GM23338 (cell line): ENCODE data around the gene WDR70. TPM values are rescaled to one million over a fixed set of nuclear protein-coding genes. Genes with fewer than 3 reads are reported as not detected.

Source experiments
- ATAC-seq: fragments of 200-7000 bp; cut with Tn5 transposase; 3 replicates; pipeline ENCODE4 v1.9.1; 2020
- DNase-seq: peaks from one replicate; pipeline ENCODE4 v3.0.0-alpha.2; 2015; ENCODE audit warnings: low spot score
- H2AFZ ChIP-seq: fragments of 200-600 bp; sonication (generic); 2 replicates; pipeline ENCODE4 v1.8.0; 2016; ENCODE audit warnings: antibody characterized with exemption, mild to moderate bottlenecking, moderate library complexity
- H3F3A ChIP-seq: fragments of 200-600 bp; sonication (generic); replicated peaks from 2 replicates; pipeline ENCODE4 v1.8.0; 2017; ENCODE audit warnings: antibody characterized with exemption, mixed run types, low read depth
- H3K27ac ChIP-seq: fragments of 200-600 bp; sonication (generic); 2 replicates; pipeline ENCODE4 v1.6.1; 2016; ENCODE audit warnings: low read depth
- H3K27me3 ChIP-seq: fragments of 200-600 bp; sonication (generic); 2 replicates; pipeline ENCODE4 v1.8.0; 2016; ENCODE audit warnings: mild to moderate bottlenecking, mixed run types, moderate library complexity; ENCODE audit not compliant: insufficient read depth
- H3K36me3 ChIP-seq: fragments of 200-600 bp; sonication (generic); 2 replicates; pipeline ENCODE4 v1.8.0; 2016; ENCODE audit warnings: mild to moderate bottlenecking; ENCODE audit not compliant: insufficient read depth
- H3K4me1 ChIP-seq: fragments of 200-600 bp; sonication (generic); 2 replicates; pipeline ENCODE4 v1.8.0; 2016; ENCODE audit warnings: mild to moderate bottlenecking, moderate library complexity; ENCODE audit not compliant: insufficient read depth
- H3K4me2 ChIP-seq: fragments of 200-600 bp; sonication (generic); 2 replicates; pipeline ENCODE4 v1.7.1; 2017; ENCODE audit warnings: mixed run types
- H3K4me3 ChIP-seq: fragments of 200-600 bp; sonication (generic); 2 replicates; pipeline ENCODE4 v1.6.1; 2016; ENCODE audit warnings: mixed run types
- H3K79me2 ChIP-seq: fragments of 200-600 bp; sonication (generic); replicated peaks from 2 replicates; pipeline ENCODE4 v1.8.0; 2017; ENCODE audit warnings: mild to moderate bottlenecking; ENCODE audit not compliant: insufficient read depth
- H3K9me2 ChIP-seq: fragments of 200-600 bp; sonication (generic); 2 replicates; pipeline ENCODE4 v1.8.0; 2017; ENCODE audit not compliant: insufficient read depth
- H4K20me1 ChIP-seq: fragments of 200-600 bp; sonication (generic); replicated peaks from 2 replicates; pipeline ENCODE4 v1.8.0; 2017; ENCODE audit warnings: mild to moderate bottlenecking; ENCODE audit not compliant: insufficient read depth
- H3K27ac Mint-ChIP-seq: 2 replicates; pipeline ENCODE4 v1.8.0; 2020; ENCODE audit warnings: inconsistent platforms, mild to moderate bottlenecking, moderate library complexity, mixed read lengths
- H3K27me3 Mint-ChIP-seq: 3 replicates; pipeline ENCODE4 v1.8.0; 2022; ENCODE audit warnings: low read depth, mild to moderate bottlenecking, moderate library complexity, mixed read lengths, inconsistent platforms; ENCODE audit not compliant: insufficient read depth, poor library complexity
- H3K36me3 Mint-ChIP-seq: 3 replicates; pipeline ENCODE4 v1.8.0; 2021; ENCODE audit warnings: low read depth, mild to moderate bottlenecking, inconsistent platforms, moderate library complexity, mixed read lengths
- H3K4me1 Mint-ChIP-seq: 3 replicates; pipeline ENCODE4 v1.8.0; 2020; ENCODE audit warnings: mild to moderate bottlenecking, inconsistent platforms, mixed read lengths
- H3K4me3 Mint-ChIP-seq: 3 replicates; pipeline ENCODE4 v1.8.0; 2021; ENCODE audit warnings: moderate library complexity, mild to moderate bottlenecking, inconsistent platforms, mixed read lengths
- H3K9me3 Mint-ChIP-seq: 3 replicates; pipeline ENCODE4 v1.8.0; 2020; ENCODE audit warnings: moderate library complexity, mild to moderate bottlenecking, inconsistent platforms, mixed read lengths
- CREB1 ChIP-seq: fragments of 250-450 bp; sonication (Bioruptor Pico); IDR thresholded peaks from 2 replicates; pipeline ENCODE4 v1.5.0; 2020; ENCODE audit warnings: low read depth, mild to moderate bottlenecking, moderate library complexity
- EZH2 ChIP-seq: fragments of 200-600 bp; sonication (generic); IDR thresholded peaks from one replicate; pipeline ENCODE4 v1.8.0; 2017; ENCODE audit warnings: antibody characterized with exemption, mild to moderate bottlenecking, low read depth; ENCODE audit not compliant: unreplicated experiment
- EZH2phosphoT487 ChIP-seq: fragments of 200-600 bp; sonication (generic); IDR thresholded peaks from one replicate; pipeline ENCODE4 v1.8.1; 2018; ENCODE audit warnings: antibody characterized with exemption; ENCODE audit not compliant: unreplicated experiment
- JUNB ChIP-seq: IDR thresholded peaks from one replicate; pipeline ENCODE4 v1.6.1; 2016; ENCODE audit warnings: antibody characterized with exemption; ENCODE audit not compliant: unreplicated experiment
- NANOG ChIP-seq: IDR thresholded peaks from 2 replicates; pipeline ENCODE4 v1.6.1; 2016; ENCODE audit warnings: antibody characterized with exemption, borderline replicate concordance
- STAT1 ChIP-seq: IDR thresholded peaks from one replicate; pipeline ENCODE4 v1.6.1; 2016; ENCODE audit warnings: antibody characterized with exemption; ENCODE audit not compliant: unreplicated experiment
- ZNF114 ChIP-seq: fragments of 250-450 bp; sonication (Bioruptor Pico); IDR thresholded peaks from 2 replicates; pipeline ENCODE4 v1.5.0; 2020; ENCODE audit warnings: mild to moderate bottlenecking, moderate library complexity
- ZNF331 ChIP-seq: fragments of 250-450 bp; sonication (Bioruptor Pico); IDR thresholded peaks from 2 replicates; pipeline ENCODE4 v1.5.0; 2020; ENCODE audit warnings: low read depth, mild to moderate bottlenecking, moderate library complexity
- polyA plus RNA-seq: library from polyadenylated mRNA; unstranded; fragments of >200 nt; fragmentation: Nextera tagmentation; extraction: Ambion mirVana; gene quantifications from 2 replicates; pipeline ENCODE4 v1.2.1, GENCODE V29; 2016
- total RNA-seq: library from RNA; depleted of rRNA; stranded (reverse); fragments of >200 nt; shearing (Covaris generic); gene quantifications from 2 replicates; pipeline ENCODE4 v1.2.3, GENCODE V29; 2014
- TF ChIP-seq, protein P1 (sequence below): fragments of 250-450 bp; sonication (Bioruptor Pico); IDR thresholded peaks from 2 replicates; pipeline ENCODE4 v1.5.0; 2020; ENCODE audit warnings: mild to moderate bottlenecking, moderate library complexity
- TF ChIP-seq, protein P2 (sequence below), 2 experiments: fragments of 200-600 bp in 1 of 2; sonication (generic) in 1 of 2; conservative IDR thresholded peaks; 2 replicates each; pipeline versions ENCODE4 v1.5.1 to v1.6.1; 2016 to 2017; ENCODE audit warnings: antibody characterized with exemption in 2 of 2, low read depth in 2 of 2, mild to moderate bottlenecking in 2 of 2, moderate library complexity in 1 of 2

Gene WDR70
- total and polyA plus RNA-seq, 2 experiments from 2014 or later, result 34.9 to 86.7 TPM

DNA sequence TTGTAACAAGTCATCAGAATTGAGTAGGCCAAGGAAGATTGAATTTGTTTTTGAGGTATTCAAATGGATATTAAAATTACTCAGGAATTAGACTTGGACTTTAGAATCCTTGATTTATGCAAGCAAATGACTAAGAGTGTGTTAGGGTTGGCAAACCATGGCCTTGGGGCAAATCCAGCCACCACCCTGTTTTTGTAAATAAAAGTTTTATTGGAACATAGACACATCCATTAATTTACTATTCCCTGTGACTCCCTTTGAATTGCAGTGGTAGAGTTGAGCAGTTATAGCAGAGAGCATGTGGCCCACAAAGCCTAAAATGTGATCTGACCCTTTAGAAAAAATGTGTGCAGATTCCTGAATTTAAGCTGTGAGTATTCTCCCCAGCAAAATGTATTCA, 115.6 kb downstream of the WDR70 start (continued):
- TF ChIP-seq, protein P1, sequence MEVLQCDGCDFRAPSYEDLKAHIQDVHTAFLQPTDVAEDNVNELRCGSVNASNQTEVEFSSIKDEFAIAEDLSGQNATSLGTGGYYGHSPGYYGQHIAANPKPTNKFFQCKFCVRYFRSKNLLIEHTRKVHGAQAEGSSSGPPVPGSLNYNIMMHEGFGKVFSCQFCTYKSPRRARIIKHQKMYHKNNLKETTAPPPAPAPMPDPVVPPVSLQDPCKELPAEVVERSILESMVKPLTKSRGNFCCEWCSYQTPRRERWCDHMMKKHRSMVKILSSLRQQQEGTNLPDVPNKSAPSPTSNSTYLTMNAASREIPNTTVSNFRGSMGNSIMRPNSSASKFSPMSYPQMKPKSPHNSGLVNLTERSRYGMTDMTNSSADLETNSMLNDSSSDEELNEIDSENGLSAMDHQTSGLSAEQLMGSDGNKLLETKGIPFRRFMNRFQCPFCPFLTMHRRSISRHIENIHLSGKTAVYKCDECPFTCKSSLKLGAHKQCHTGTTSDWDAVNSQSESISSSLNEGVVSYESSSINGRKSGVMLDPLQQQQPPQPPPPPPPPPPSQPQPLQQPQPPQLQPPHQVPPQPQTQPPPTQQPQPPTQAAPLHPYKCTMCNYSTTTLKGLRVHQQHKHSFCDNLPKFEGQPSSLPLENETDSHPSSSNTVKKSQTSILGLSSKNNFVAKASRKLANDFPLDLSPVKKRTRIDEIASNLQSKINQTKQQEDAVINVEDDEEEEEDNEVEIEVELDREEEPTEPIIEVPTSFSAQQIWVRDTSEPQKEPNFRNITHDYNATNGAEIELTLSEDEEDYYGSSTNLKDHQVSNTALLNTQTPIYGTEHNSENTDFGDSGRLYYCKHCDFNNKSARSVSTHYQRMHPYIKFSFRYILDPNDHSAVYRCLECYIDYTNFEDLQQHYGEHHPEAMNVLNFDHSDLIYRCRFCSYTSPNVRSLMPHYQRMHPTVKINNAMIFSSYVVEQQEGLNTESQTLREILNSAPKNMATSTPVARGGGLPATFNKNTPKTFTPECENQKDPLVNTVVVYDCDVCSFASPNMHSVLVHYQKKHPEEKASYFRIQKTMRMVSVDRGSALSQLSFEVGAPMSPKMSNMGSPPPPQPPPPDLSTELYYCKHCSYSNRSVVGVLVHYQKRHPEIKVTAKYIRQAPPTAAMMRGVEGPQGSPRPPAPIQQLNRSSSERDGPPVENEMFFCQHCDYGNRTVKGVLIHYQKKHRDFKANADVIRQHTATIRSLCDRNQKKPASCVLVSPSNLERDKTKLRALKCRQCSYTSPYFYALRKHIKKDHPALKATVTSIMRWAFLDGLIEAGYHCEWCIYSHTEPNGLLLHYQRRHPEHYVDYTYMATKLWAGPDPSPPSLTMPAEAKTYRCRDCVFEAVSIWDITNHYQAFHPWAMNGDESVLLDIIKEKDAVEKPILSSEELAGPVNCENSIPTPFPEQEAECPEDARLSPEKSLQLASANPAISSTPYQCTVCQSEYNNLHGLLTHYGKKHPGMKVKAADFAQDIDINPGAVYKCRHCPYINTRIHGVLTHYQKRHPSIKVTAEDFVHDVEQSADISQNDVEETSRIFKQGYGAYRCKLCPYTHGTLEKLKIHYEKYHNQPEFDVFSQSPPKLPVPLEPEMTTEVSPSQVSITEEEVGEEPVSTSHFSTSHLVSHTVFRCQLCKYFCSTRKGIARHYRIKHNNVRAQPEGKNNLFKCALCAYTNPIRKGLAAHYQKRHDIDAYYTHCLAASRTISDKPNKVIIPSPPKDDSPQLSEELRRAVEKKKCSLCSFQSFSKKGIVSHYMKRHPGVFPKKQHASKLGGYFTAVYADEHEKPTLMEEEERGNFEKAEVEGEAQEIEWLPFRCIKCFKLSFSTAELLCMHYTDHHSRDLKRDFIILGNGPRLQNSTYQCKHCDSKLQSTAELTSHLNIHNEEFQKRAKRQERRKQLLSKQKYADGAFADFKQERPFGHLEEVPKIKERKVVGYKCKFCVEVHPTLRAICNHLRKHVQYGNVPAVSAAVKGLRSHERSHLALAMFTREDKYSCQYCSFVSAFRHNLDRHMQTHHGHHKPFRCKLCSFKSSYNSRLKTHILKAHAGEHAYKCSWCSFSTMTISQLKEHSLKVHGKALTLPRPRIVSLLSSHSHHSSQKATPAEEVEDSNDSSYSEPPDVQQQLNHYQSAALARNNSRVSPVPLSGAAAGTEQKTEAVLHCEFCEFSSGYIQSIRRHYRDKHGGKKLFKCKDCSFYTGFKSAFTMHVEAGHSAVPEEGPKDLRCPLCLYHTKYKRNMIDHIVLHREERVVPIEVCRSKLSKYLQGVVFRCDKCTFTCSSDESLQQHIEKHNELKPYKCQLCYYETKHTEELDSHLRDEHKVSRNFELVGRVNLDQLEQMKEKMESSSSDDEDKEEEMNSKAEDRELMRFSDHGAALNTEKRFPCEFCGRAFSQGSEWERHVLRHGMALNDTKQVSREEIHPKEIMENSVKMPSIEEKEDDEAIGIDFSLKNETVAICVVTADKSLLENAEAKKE (CRISPR knock-in tag), result no peak
- TF ChIP-seq STAT1 (no peak), ZNF331 (CRISPR knock-in tag) (no peak)

DNA sequence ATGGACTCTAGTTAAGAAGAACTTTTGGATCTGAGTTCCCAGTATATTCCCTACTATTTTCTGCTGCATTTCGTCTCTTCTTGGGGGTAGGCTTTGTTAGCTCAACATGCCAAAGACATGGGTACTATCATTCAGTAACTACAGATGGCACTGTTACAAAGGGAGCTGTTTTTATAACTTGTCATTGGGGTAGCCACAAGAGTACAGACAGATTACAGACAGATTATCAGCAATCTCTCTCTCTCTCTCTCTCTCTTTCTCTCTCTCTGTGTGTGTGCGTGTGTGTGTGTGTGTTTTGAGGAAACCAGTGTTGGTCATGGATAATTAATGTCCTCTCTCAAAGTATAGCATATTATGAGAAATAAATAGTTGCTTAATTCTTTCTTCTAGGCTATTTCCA, 116.1 kb downstream of the WDR70 start:
- H3K27me3 Mint-ChIP-seq, result peaks cover 2% of the 10 kb centered on the region
- no peaks in the 10 kb centered on the region for H3F3A ChIP-seq
- H3K27ac ChIP-seq, result no peak overlapping the region
- H3K4me3 Mint-ChIP-seq, result no peak overlapping the region
- H3K79me2 ChIP-seq, result no peaks in the 10 kb centered on the region
- no peaks in the 10 kb centered on the region for H3K36me3 ChIP-seq
- H3K9me3 Mint-ChIP-seq, result no peaks in the 10 kb centered on the region
- peak overlapping the region; percentile 85; the same call in 1 of the 2 replicates for H3K27ac Mint-ChIP-seq
- H3K36me3 Mint-ChIP-seq, result peaks cover 8% of the 10 kb centered on the region
- no peaks in the 10 kb centered on the region for H3K27me3 ChIP-seq
- DNase-seq (no peak), ATAC-seq (no peak)
- H3K9me2 ChIP-seq, result peaks cover 5% of the 10 kb centered on the region; the same call in 1 of the 2 replicates
- no peak overlapping the region for H3K4me3 ChIP-seq
- no peak overlapping the region for H3K4me2 ChIP-seq
- H2AFZ ChIP-seq, result no peak overlapping the region
- no peaks in the 10 kb centered on the region for H3K4me1 ChIP-seq
- no peaks in the 10 kb centered on the region for H4K20me1 ChIP-seq
- H3K4me1 Mint-ChIP-seq, result no peaks in the 10 kb centered on the region
- TF ChIP-seq NANOG (no peak), JUNB (no peak), ZNF114 (CRISPR knock-in tag) (no peak), CREB1 (no peak), EZH2 (no peak), STAT1 (no peak), EZH2phosphoT487 (no peak)
- TF ChIP-seq, protein P2, sequence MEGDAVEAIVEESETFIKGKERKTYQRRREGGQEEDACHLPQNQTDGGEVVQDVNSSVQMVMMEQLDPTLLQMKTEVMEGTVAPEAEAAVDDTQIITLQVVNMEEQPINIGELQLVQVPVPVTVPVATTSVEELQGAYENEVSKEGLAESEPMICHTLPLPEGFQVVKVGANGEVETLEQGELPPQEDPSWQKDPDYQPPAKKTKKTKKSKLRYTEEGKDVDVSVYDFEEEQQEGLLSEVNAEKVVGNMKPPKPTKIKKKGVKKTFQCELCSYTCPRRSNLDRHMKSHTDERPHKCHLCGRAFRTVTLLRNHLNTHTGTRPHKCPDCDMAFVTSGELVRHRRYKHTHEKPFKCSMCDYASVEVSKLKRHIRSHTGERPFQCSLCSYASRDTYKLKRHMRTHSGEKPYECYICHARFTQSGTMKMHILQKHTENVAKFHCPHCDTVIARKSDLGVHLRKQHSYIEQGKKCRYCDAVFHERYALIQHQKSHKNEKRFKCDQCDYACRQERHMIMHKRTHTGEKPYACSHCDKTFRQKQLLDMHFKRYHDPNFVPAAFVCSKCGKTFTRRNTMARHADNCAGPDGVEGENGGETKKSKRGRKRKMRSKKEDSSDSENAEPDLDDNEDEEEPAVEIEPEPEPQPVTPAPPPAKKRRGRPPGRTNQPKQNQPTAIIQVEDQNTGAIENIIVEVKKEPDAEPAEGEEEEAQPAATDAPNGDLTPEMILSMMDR (conservative IDR thresholded peaks at IDR 0.05; ENCODE audit: low read depth in 2 of 2), result peak; percentile 20 to 22; a peak in 2 of 4 replicates
